Measurements from ENCODE around the gene BST1. TPM values are rescaled to one million over a fixed set of nuclear protein-coding genes. Genes with fewer than 3 reads are reported as not detected.
"Not testable (repeated sequence)": the region's sequence is repeated elsewhere in the genome, so short reads cannot be mapped to it uniquely, and the experiment has no call there.

Gene BST1
- total RNA-seq, 1 donor from 2014 or later, result 49.0 TPM

- DNase-seq, result no peak
These were observed 48.3 kb downstream of the BST1 start for GRCh38 chr4:15751153-15751552.

- no peak for DNase-seq
These were observed 50.2 kb downstream of the BST1 start for GRCh38 chr4:15753081-15753480.

- peak; percentile 85 for DNase-seq
These were observed 50.9 kb downstream of the BST1 start for GRCh38 chr4:15753786-15754185.

GRCh38 chr4:15754323-15754722 is 51.5 kb downstream of the BST1 start:
- DNase-seq, result peak; percentile 79

- peak; percentile 28 for DNase-seq
These were observed 52.7 kb downstream of the BST1 start for GRCh38 chr4:15755321-15756155.

GRCh38 chr4:15756361-15756861 is 53.5 kb downstream of the BST1 start:
- peak; percentile 10 for DNase-seq

- DNase-seq, result no peak
These were observed 54.2 kb downstream of the BST1 start for GRCh38 chr4:15757054-15757453.

- DNase-seq, result no peak
These were observed 55.4 kb downstream of the BST1 start for GRCh38 chr4:15758294-15758693.

GRCh38 chr4:15762460-15762859 is 59.6 kb downstream of the BST1 start:
- not testable (repeated sequence) for DNase-seq

GRCh38 chr4:15765391-15765790 is 62.5 kb downstream of the BST1 start:
- peak; percentile 35 for DNase-seq

GRCh38 chr4:15765910-15766697 is 63.2 kb downstream of the BST1 start:
- no peak for DNase-seq

GRCh38 chr4:15766821-15767220 is 64.0 kb downstream of the BST1 start:
- DNase-seq, result no peak

GRCh38 chr4:15769202-15769601 is 66.3 kb downstream of the BST1 start:
- DNase-seq, result no peak

- no peak for DNase-seq
These were observed 68.6 kb downstream of the BST1 start for GRCh38 chr4:15771216-15772058.

- no peak for DNase-seq
These were observed 71.2 kb downstream of the BST1 start for GRCh38 chr4:15774020-15774420.

- no peak for DNase-seq
These were observed 74.2 kb downstream of the BST1 start for GRCh38 chr4:15776871-15777648.

- DNase-seq, result no peak
These were observed 74.9 kb downstream of the BST1 start for GRCh38 chr4:15777697-15778288.

GRCh38 chr4:15778289-15779241 is 75.7 kb downstream of the BST1 start, which contains the start of gene CD38:
TSS of gene CD38 (plus strand) at chr4:15778328. CDS start at chr4:15778415, 87 bp downstream.
- peak; percentile 16 for DNase-seq

- peak; percentile 59 for DNase-seq
These were observed 76.4 kb downstream of the BST1 start for GRCh38 chr4:15779306-15779705.

GRCh38 chr4:15779809-15780208 is 76.9 kb downstream of the BST1 start:
- no peak for DNase-seq

Measured in dermis blood vessel endothelial cell (primary cell).